GM12878 (cell line): ENCODE measurements around the gene CDK11B. TPM values are rescaled to one million over a fixed set of nuclear protein-coding genes. Genes with fewer than 3 reads are reported as not detected.
"Not testable (repeated sequence)": the region's sequence is repeated elsewhere in the genome, so short reads cannot be mapped to it uniquely, and the experiment has no call there.

Experiments
- ATAC-seq: fragments of 200-7000 bp; cut with Tn5 transposase; 3 replicates; pipeline ENCODE4 v1.9.1; 2020; ENCODE audit warnings: mild to moderate bottlenecking, moderate library complexity
- BruUV-seq: library from RNA; stranded (reverse); fragments of 400-500 nt; replicated peaks from 2 replicates; lab custom pipeline; 2021; lab: Mats Ljungman, UMichigan
- CTCF ChIA-PET: fragments of 300-600 bp; sonication (Branson Sonifier 250); formaldehyde crosslinking; extraction: SDS; loops from one replicate; lab custom pipeline; 2021; ENCODE audit warnings: inconsistent platforms; lab: Yijun Ruan, JAX
- POLR2A ChIA-PET: fragments of 350-600 bp; formaldehyde crosslinking; extraction: SDS; loops from one replicate; lab custom pipeline; 2021; ENCODE audit warnings: inconsistent platforms; lab: Charles Lee
- RAD21 ChIA-PET: fragments of 300-600 bp; sonication (Branson Sonifier 250); formaldehyde crosslinking; loops from one replicate; lab custom pipeline; 2023; ENCODE audit warnings: antibody characterized with exemption; ENCODE audit not compliant: unreplicated experiment; lab: Charles Lee
- SMC1A ChIA-PET: fragments of 300-600 bp; sonication (Branson Sonifier 250); formaldehyde crosslinking; loops from one replicate; lab custom pipeline; 2023; ENCODE audit not compliant: unreplicated experiment, uncharacterized antibody; lab: Charles Lee
- DNase-seq: peaks from one replicate; pipeline ENCODE4 v3.0.0-alpha.2; 2011; ENCODE audit warnings: low read depth, low spot score
- FAIRE-seq: peaks from 3 replicates; lab custom pipeline; 2011; peaks lifted over from hg19 to GRCh38; lab: Jason Lieb, UNC
- H2AFZ ChIP-seq: 2 replicates; pipeline ENCODE4 v1.6.0; 2011; ENCODE audit warnings: low read depth, low read length, control low read depth; ENCODE audit not compliant: control insufficient read depth
- H3K27ac ChIP-seq: 2 replicates; pipeline ENCODE4 v1.5.1; 2011; ENCODE audit warnings: control low read depth; ENCODE audit not compliant: control insufficient read depth, insufficient read depth
- H3K27me3 ChIP-seq, 2 experiments: replicated peaks in 1 of 2; 2 replicates each; pipeline versions ENCODE4 v1.6.0 to v1.6.1; 2011; ENCODE audit warnings: low read length in 1 of 2; ENCODE audit not compliant: control insufficient read depth in 2 of 2, insufficient read depth in 2 of 2
- H3K36me3 ChIP-seq, 2 experiments: 2 replicates each; pipeline ENCODE4 v1.5.1; 2011; ENCODE audit warnings: low read length in 1 of 2; ENCODE audit not compliant: control insufficient read depth in 2 of 2, insufficient read depth in 2 of 2
- H3K4me1 ChIP-seq: 2 replicates; pipeline ENCODE4 v1.6.1; 2011; ENCODE audit warnings: mild to moderate bottlenecking, low read length, moderate library complexity, mixed read lengths; ENCODE audit not compliant: control insufficient read depth, insufficient read depth
- H3K4me2 ChIP-seq: 2 replicates; pipeline ENCODE4 v1.6.0; 2011; ENCODE audit warnings: control low read depth; ENCODE audit not compliant: control insufficient read depth, insufficient read depth
- H3K4me3 ChIP-seq: fragments of 200-600 bp; sonication (generic); 2 replicates; pipeline ENCODE4 v1.5.1; 2016
- H3K79me2 ChIP-seq: 2 replicates; pipeline ENCODE4 v1.6.0; 2011; ENCODE audit warnings: low read length; ENCODE audit not compliant: control insufficient read depth, insufficient read depth
- H3K9ac ChIP-seq: 2 replicates; pipeline ENCODE4 v1.8.0; 2011; ENCODE audit warnings: low read length, control low read depth, mixed read lengths; ENCODE audit not compliant: control insufficient read depth, insufficient read depth
- H3K9me3 ChIP-seq: replicated peaks from 3 replicates; pipeline ENCODE4 v1.5.1; 2011; ENCODE audit warnings: mild to moderate bottlenecking, low read length; ENCODE audit not compliant: control insufficient read depth, insufficient read depth
- H4K20me1 ChIP-seq: 2 replicates; pipeline ENCODE4 v1.6.0; 2011; ENCODE audit not compliant: control insufficient read depth, insufficient read depth
- WGBS: methylation state at CpG from one replicate; pipeline ENCODE4 v1.1.6; 2016; ENCODE audit warnings: low lambda C conversion rate; ENCODE audit not compliant: insufficient replicate concordance, insufficient coverage; ENCODE audit errors: missing lambda C conversion rate; 5-methylcytosine and 5-hydroxymethylcytosine counted together
- in situ Hi-C: fragments of 300-500 bp; cut with MboI; formaldehyde crosslinking; loops from 9 replicates; pipeline ENCODE4 v1.14.3; 2018; ENCODE audit warnings: mixed read lengths
- intact Hi-C: fragments of 100-400 bp; cut with micrococcal nuclease; formaldehyde crosslinking; loops from one replicate; pipeline ENCODE4 v1.14.2; 2022; ENCODE audit not compliant: unreplicated experiment
- polyA plus RNA-seq, 11 experiments: library from polyadenylated mRNA; depleted of rRNA in 4 of 11; unstranded in 6 of 11; stranded (reverse) in 5 of 11; fragments of >200 nt; fragmentation: Nextera tagmentation in 4 of 11; fragmentation: Illumina TruSeq in 1 of 11; extraction: Ambion mirVana in 4 of 11; extraction: Trizol in 1 of 11; gene quantifications; 1 replicate in 1 of 11; 2 replicates in 10 of 11; pipeline versions ENCODE4 v1.2.1 to v1.2.3, GENCODE V29; 2011 to 2016; ENCODE audit warnings: inconsistent platforms in 2 of 11, missing spikeins in 2 of 11, low read depth in 1 of 11
- total RNA-seq, 4 experiments: library from RNA; depleted of rRNA in 3 of 4; stranded (reverse); fragments of >200 nt in 3 of 4; fragmentation: Illumina TruSeq in 1 of 4; extraction: Trizol in 1 of 4; gene quantifications; 2 replicates each; pipeline versions ENCODE4 v1.2.1 to v1.2.3, GENCODE V29; 2013 to 2021

The CDK11B gene
- total and polyA plus RNA-seq, 10 of the 15 experiments (the other 5 are each of a cell fraction or from before 2014, with no cell fraction given) = 3.2 to 30.9 (median 18.0) TPM

DNA sequence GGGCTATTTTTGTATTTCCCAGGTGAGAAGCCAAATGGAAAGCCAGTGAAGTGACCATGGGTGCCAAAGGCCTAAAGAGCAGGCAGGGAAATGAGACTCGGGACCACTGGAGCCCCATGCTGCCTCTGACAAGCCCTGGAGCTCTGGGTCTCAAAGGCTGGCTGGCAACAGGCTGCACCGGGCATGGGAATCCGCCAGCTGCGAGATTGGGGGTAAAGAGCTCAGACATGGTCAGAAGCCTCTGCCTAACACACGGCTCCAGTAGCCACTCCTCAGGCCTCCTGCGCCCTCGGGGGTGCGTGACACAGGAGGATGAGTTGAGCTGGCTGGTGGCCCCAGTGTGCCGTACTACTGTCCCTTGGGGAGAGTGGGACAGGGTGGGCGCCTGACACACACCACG is 5.5 kb upstream of the CDK11B start:
- SMC1A ChIA-PET = not testable (repeated sequence)

DNA sequence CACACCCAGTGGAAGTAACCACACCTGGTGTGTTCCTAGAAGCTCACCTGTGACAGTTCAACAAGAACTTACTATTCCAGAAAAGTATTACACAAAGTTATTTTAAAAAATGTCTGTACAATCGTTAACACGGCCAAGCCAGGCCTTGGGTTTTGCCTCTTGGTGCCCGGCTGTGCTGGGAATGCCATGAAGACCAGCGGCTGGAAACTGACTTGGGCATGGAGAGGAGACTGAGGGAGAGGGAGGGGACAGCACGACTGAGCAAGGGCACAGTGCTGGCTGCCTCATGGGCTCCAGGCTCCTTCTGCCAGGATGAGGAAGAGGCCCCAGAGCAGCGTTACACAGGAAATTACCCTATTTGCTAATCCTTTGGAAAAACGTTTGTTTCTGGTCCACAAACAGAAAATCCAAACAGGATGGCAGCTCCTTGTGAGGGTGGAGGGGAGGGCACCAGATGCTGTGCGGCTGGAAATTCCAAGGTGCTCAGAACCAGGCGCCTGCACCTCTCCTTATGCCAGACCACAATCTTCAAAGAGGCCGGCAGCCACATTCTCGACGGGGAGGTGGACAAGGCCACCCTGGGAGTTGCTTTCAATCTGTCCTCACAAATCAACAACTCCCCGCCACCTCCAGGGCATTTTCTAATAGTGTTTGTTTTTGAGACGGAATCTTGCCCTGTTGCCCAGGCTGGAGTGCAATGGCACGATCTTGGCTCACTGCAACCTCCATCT is 4.2 kb upstream of the CDK11B start:
- FAIRE-seq, H3K9me3 ChIP-seq, intact Hi-C loops, RAD21 ChIA-PET, H3K9ac ChIP-seq, H3K4me3 ChIP-seq, H3K4me2 ChIP-seq, CTCF ChIA-PET, SMC1A ChIA-PET, H3K27ac ChIP-seq, ATAC-seq, H3K4me1 ChIP-seq, POLR2A ChIA-PET, H3K36me3 ChIP-seq, H3K79me2 ChIP-seq, BruUV-seq, H3K27me3 ChIP-seq, H4K20me1 ChIP-seq, H2AFZ ChIP-seq, in situ Hi-C loops, DNase-seq: not testable (repeated sequence)
- 85% methylated on average over 14 of the region's 15 CpGs for WGBS

More for the DNA sequence above, 5.5 kb upstream of the CDK11B start:
- ChIA-PET CTCF (interaction anchor here (2.3 kb wide), 1 partner anchor 14 kb away, joined by 13 read pairs; no protein-coding TSS in a partner anchor), POLR2A (interaction anchor here (0.5 kb wide), 1 partner anchor 239 kb away, joined by 11 read pairs; no protein-coding TSS in a partner anchor)
- ATAC-seq, FAIRE-seq, H3K79me2 ChIP-seq, H3K36me3 ChIP-seq, H3K27me3 ChIP-seq, H3K27ac ChIP-seq, H3K9ac ChIP-seq, in situ Hi-C loops, H3K4me3 ChIP-seq, intact Hi-C loops, DNase-seq, H4K20me1 ChIP-seq, H3K4me2 ChIP-seq, H2AFZ ChIP-seq, RAD21 ChIA-PET, BruUV-seq, H3K4me1 ChIP-seq, H3K9me3 ChIP-seq: not testable (repeated sequence)
- WGBS = 67% methylated on average over 5 of the region's 11 CpGs

DNA sequence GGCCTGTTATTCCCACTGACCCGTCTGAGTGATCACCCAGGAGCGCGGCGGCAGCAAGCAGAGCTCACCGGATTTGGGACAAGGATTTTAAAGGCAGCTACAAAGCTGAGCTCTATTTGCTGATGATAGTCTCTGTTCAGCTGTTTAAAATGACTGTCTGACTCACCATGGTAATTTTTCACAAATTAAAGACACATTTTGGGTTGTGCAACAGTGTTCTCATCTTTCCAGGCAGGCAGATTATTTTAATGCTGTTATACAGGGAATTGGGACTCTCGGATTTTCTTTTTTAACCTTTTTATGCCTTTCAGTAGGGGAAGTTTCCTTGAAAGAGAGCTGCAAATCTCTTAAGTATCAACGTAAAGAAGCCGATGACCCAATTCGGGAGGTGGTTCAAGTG is 3.6 kb upstream of the CDK11B start:
- BruUV-seq, intact Hi-C loops, H3K9me3 ChIP-seq, H3K4me2 ChIP-seq, H3K79me2 ChIP-seq, SMC1A ChIA-PET, H3K36me3 ChIP-seq, H3K27me3 ChIP-seq, RAD21 ChIA-PET, FAIRE-seq, in situ Hi-C loops, H3K4me3 ChIP-seq, H4K20me1 ChIP-seq, ATAC-seq, H3K4me1 ChIP-seq, CTCF ChIA-PET, H3K27ac ChIP-seq, POLR2A ChIA-PET, H3K9ac ChIP-seq, DNase-seq, H2AFZ ChIP-seq: not testable (repeated sequence)
- 95% methylated on average over 9 of the region's 9 CpGs for WGBS

DNA sequence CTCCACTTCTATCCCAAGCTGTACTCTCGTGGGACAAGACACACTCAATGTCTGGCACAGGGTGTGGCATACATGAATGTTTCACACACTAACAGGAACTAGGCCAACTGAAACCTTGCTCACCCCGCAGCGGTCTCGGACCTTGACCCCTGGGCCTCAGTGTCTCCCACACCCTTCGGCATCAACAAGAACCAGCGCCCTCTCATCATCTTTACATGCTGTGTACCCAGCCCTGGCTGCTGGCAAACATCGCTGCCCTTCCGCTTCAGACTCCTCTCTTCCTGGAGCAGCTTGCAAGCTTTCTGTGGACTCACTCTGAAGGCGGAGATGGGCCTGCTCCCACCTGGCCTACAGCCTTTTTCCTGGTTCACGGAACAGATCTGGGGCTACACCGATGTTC is 10.5 kb downstream of the CDK11B start:
- RAD21 ChIA-PET, H2AFZ ChIP-seq, H3K9me3 ChIP-seq, H3K4me3 ChIP-seq, H3K27me3 ChIP-seq, SMC1A ChIA-PET, CTCF ChIA-PET, ATAC-seq, BruUV-seq, in situ Hi-C loops, DNase-seq, H4K20me1 ChIP-seq, intact Hi-C loops, POLR2A ChIA-PET, H3K4me2 ChIP-seq, H3K79me2 ChIP-seq, H3K27ac ChIP-seq, H3K9ac ChIP-seq, FAIRE-seq, H3K4me1 ChIP-seq: not testable (repeated sequence)
- WGBS = 80% methylated on average over 11 of the region's 11 CpGs
- H3K36me3 ChIP-seq = peaks cover 3 to 16% of the 10 kb centered on the region in 2 experiments; a peak in 3 of 4 replicates
